Body of pancreas (tissue), 4 donors: ENCODE data around the gene ATP2C2. TPM values are rescaled to one million over a fixed set of nuclear protein-coding genes. Genes with fewer than 3 reads are reported as not detected.

Experiments
- ATAC-seq: fragments of 150-250 bp; one replicate; pipeline ENCODE4 v1.9.1; 2016
- DNase-seq, 4 donors: peaks; one replicate each; pipeline ENCODE4 v3.0.0-alpha.2; 2019
- H3K27ac ChIP-seq, 4 donors: fragments of 200-600 bp; sonication (generic); 1 replicate in 3 of 4; 2 replicates in 1 of 4; pipeline versions ENCODE4 v1.5.1 to v1.6.1; 2016 to 2019; ENCODE audit warnings: mild to moderate bottlenecking in 1 of 4, mixed read lengths in 1 of 4, moderate library complexity in 1 of 4
- H3K27me3 ChIP-seq, 2 donors: fragments of 200-600 bp; sonication (generic); one replicate each; pipeline ENCODE4 v1.6.0; 2016; ENCODE audit warnings: mild to moderate bottlenecking in 1 of 2
- H3K36me3 ChIP-seq, 2 donors: fragments of 200-600 bp; sonication (generic); replicated peaks in 1 of 2; 2 replicates each; pipeline ENCODE4 v1.5.1; 2016; ENCODE audit warnings: low read depth in 2 of 2; ENCODE audit not compliant: insufficient read depth in 1 of 2
- H3K4me1 ChIP-seq: fragments of 200-600 bp; sonication (generic); one replicate; pipeline ENCODE4 v1.6.0; 2016
- H3K4me3 ChIP-seq, 2 donors: fragments of 200-600 bp; sonication (generic); 1 replicate in 1 of 2; 2 replicates in 1 of 2; pipeline ENCODE4 v1.5.1; 2016 to 2019
- H3K9me3 ChIP-seq, 3 donors: fragments of 200-600 bp; sonication (generic); 1 replicate in 2 of 3; 2 replicates in 1 of 3; pipeline ENCODE4 v1.5.1; 2016
- POLR2A ChIP-seq, 3 donors: fragments of 450-650 bp; IDR thresholded peaks; one replicate each; pipeline ENCODE4 v1.6.1; 2016; ENCODE audit warnings: antibody characterized with exemption in 3 of 3, mild to moderate bottlenecking in 2 of 3
- WGBS, 2 donors: methylation state at CpG; one replicate each; pipeline ENCODE4 v1.1.5; 2017; 5-methylcytosine and 5-hydroxymethylcytosine counted together
- intact Hi-C: fragments of 100-400 bp; cut with DNase I; formaldehyde crosslinking; loops from one replicate; pipeline ENCODE4 v1.15.1; 2023
- total RNA-seq, 2 donors: library from RNA; depleted of rRNA; stranded (reverse); fragments of >200 nt; gene quantifications; one replicate each; pipeline ENCODE4 v1.1.0, GENCODE V29; 2016
- TF ChIP-seq, protein P1 (sequence below), 7 experiments: fragments of 450-650 bp in 4 of 7; fragments of 200-600 bp in 3 of 7; sonication (generic) in 3 of 7; IDR thresholded peaks; one replicate each; pipeline ENCODE4 v1.5.1; 2016 to 2019; ENCODE audit warnings: antibody characterized with exemption in 7 of 7

Gene ATP2C2
- total RNA-seq, 2 donors from 2014 or later, result 2.1 to 18.1 TPM

DNA sequence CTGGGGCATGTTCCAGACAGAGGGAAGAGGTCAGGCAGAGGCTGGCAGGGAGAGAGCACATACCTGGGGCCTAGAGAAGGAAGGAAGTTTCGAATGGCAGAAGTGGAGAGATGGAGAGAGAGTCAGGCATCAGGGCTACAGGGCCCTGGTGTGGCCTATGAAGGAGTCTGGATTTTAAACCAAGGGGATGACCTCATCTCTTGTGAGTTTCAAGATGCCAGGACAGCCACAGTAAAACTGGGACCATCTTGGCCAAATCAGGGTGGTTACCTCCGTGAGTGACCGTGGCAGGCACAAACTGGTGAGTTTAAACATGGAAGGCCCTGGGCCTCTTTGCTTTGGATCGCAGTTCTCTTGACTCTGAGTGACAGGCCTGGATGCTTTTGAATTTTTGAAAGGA is 7.6 kb upstream of the ATP2C2 start:
- ATAC-seq, result no peak
- no peak overlapping the region for H3K27ac ChIP-seq
- H3K9me3 ChIP-seq, result no peaks in the 10 kb centered on the region
- intact Hi-C loops, result no loop called here
- H3K27me3 ChIP-seq, result no peaks in the 10 kb centered on the region
- TF ChIP-seq, protein P1, sequence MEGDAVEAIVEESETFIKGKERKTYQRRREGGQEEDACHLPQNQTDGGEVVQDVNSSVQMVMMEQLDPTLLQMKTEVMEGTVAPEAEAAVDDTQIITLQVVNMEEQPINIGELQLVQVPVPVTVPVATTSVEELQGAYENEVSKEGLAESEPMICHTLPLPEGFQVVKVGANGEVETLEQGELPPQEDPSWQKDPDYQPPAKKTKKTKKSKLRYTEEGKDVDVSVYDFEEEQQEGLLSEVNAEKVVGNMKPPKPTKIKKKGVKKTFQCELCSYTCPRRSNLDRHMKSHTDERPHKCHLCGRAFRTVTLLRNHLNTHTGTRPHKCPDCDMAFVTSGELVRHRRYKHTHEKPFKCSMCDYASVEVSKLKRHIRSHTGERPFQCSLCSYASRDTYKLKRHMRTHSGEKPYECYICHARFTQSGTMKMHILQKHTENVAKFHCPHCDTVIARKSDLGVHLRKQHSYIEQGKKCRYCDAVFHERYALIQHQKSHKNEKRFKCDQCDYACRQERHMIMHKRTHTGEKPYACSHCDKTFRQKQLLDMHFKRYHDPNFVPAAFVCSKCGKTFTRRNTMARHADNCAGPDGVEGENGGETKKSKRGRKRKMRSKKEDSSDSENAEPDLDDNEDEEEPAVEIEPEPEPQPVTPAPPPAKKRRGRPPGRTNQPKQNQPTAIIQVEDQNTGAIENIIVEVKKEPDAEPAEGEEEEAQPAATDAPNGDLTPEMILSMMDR (IDR thresholded peaks at IDR 0.05), result no peak
- no peak for TF ChIP-seq POLR2A (IDR thresholded peaks at IDR 0.05)
- no peaks in the 10 kb centered on the region for H3K36me3 ChIP-seq
- H3K4me3 ChIP-seq, result no peak overlapping the region
- H3K4me1 ChIP-seq, result no peaks in the 10 kb centered on the region
- 67 to 71% methylated on average over 4 of the region's 4 CpGs for WGBS, 2 donors
- no peak for DNase-seq

DNA sequence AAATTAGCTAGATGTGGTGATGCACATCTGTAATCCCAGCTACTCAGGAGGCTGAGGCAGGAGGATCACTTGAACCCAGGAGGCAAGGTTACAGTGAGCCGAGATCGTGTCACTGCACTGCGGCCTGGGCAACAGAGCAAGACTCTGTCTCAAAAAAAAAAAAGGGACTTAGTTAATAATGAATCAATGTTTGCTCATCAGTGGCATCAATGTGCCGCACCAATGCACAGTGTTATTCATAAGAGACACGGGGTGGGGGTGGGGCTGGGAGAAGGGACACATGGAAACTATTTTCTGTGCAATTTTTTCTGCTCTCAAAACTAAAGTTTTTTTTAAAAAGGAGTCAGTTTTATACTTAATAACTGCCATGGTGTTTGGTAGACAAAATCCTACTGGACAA is 6.8 kb upstream of the ATP2C2 start:
- ATAC-seq (no peak), DNase-seq (no peak)
- Histone ChIP-seq H3K4me1 (no peaks in the 10 kb centered on the region), H3K36me3 (no peaks in the 10 kb centered on the region), H3K27ac (no peak overlapping the region), H3K27me3 (no peaks in the 10 kb centered on the region), H3K9me3 (no peaks in the 10 kb centered on the region), H3K4me3 (no peak overlapping the region)
- intact Hi-C loops, result no loop called here
- WGBS, 2 donors, result 64 to 73% methylated on average over 5 of the region's 5 CpGs
- TF ChIP-seq, protein P1 (IDR thresholded peaks at IDR 0.05), result no peak
- no peak for TF ChIP-seq POLR2A (IDR thresholded peaks at IDR 0.05)

DNA sequence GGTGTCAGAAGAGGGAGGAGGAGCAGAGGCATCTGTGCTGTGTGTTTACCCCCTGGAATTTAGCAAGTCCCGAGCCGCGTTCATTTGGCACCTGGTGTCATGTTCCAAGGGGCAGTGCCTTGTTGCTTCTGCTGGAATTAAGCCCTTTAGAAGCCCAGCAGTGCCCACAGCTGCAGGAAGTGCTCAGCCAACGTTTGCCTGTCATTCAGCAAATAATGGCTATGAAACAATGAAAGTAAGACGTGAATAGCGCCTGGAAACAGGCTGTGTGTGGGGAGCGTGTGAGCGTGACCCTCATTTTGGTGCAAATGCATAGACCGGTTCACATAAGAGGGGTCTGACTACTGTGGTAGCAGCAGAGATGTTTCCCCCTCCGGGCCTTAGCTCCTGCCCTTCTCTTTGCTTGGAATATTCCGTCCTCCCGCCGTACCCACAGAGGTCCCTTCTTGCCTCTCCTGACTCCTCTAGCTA is 5.8 kb upstream of the ATP2C2 start:
- TF ChIP-seq POLR2A (IDR thresholded peaks at IDR 0.05), result no peak
- TF ChIP-seq, protein P1 (IDR thresholded peaks at IDR 0.05), result no peak
- H3K27me3 ChIP-seq, result no peaks in the 10 kb centered on the region
- no peaks in the 10 kb centered on the region for H3K4me1 ChIP-seq
- H3K9me3 ChIP-seq, result no peaks in the 10 kb centered on the region
- ATAC-seq (no peak), DNase-seq (no peak)
- no peak overlapping the region for H3K27ac ChIP-seq
- H3K4me3 ChIP-seq, result no peak overlapping the region
- no peaks in the 10 kb centered on the region for H3K36me3 ChIP-seq
- WGBS, 2 donors, result 50 to 54% methylated on average over 13 of the region's 13 CpGs
- intact Hi-C loops, result no loop called here

DNA sequence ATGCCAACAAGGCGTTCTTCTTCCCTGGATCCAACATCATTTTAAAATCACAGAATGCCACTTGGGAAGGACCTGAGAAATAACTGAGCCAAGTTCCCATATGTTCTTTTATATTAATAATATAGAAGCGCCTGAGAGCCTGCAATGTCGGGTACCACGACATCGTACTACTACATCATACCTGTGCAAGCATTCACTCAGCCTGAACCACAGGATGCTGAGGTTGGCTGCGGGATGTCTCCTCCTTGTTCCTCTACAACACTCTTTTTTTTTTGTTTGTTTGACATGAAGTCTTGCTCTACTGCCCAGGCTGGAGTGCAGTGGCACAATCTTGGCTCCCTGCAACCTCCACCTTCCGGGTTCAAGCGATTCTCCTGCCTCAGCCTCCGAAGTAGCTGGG is 2.1 kb upstream of the ATP2C2 start:
- Histone ChIP-seq H3K9me3 (no peaks in the 10 kb centered on the region), H3K4me1 (peaks cover 14% of the 10 kb centered on the region), H3K27ac (no peak overlapping the region), H3K4me3 (no peak overlapping the region), H3K27me3 (peaks cover 0 to 13% of the 10 kb centered on the region in 2 donors), H3K36me3 (no peaks in the 10 kb centered on the region)
- TF ChIP-seq POLR2A (IDR thresholded peaks at IDR 0.05), result no peak
- TF ChIP-seq, protein P1 (IDR thresholded peaks at IDR 0.05), result no peak
- DNase-seq, result no peak
- intact Hi-C loops, result no loop called here
- 69 to 74% methylated on average over 9 of the region's 9 CpGs for WGBS, 2 donors
- no peak for ATAC-seq

DNA sequence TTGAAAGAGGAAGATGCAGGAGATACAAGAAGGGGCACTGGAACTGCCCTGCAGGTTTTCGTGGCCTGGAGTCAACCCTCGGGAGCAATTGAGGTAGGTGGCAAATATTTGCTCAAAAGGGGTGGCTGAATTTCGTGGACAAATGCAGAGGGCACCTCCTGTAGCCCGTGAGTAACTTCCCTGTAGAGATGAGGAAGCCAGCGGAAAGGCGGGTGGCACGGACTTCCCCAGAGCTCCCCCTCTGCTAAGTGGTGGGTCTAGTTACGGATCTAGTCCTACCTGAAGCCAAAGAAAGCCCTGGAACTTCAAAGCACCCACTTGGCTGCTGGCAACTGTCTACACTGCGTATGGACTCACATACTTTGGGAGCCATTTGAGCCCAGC is 1.0 kb upstream of the ATP2C2 start:
- Histone ChIP-seq H3K4me3 (no peak overlapping the region), H3K27ac (no peak overlapping the region), H3K27me3 (peaks cover 0 to 13% of the 10 kb centered on the region in 2 donors), H3K36me3 (no peaks in the 10 kb centered on the region), H3K9me3 (no peaks in the 10 kb centered on the region), H3K4me1 (peaks cover 14% of the 10 kb centered on the region)
- intact Hi-C loops, result no loop called here
- TF ChIP-seq, protein P1 (IDR thresholded peaks at IDR 0.05), result no peak
- TF ChIP-seq POLR2A (IDR thresholded peaks at IDR 0.05), result no peak
- no peak for DNase-seq
- WGBS, 2 donors, result 24 to 32% methylated on average over 7 to 9 of the region's 9 CpGs
- ATAC-seq, result no peak
